Nephron progenitor cell (in vitro differentiated cells): ENCODE data around the gene DHCR7.

Experiments used
- DNase-seq: peaks from one replicate; pipeline ENCODE4 v3.0.0; 2021
- H3K27ac Mint-ChIP-seq: 2 replicates; pipeline ENCODE4 v1.8.0; 2021; ENCODE audit warnings: mild to moderate bottlenecking, moderate library complexity, mixed read lengths
- H3K27me3 Mint-ChIP-seq: 2 replicates; pipeline ENCODE4 v1.8.0; 2021; ENCODE audit warnings: mild to moderate bottlenecking, low read depth, mixed read lengths; ENCODE audit not compliant: poor library complexity
- H3K36me3 Mint-ChIP-seq: 2 replicates; pipeline ENCODE4 v1.8.0; 2021; ENCODE audit warnings: low read depth, mixed read lengths
- H3K4me1 Mint-ChIP-seq: 2 replicates; pipeline ENCODE4 v1.8.0; 2021; ENCODE audit warnings: mixed read lengths
- H3K4me3 Mint-ChIP-seq: 2 replicates; pipeline ENCODE4 v1.8.0; 2021; ENCODE audit warnings: mild to moderate bottlenecking, moderate library complexity, mixed read lengths
- H3K9me3 Mint-ChIP-seq: 2 replicates; pipeline ENCODE4 v1.8.0; 2021; ENCODE audit warnings: mild to moderate bottlenecking, moderate library complexity, mixed read lengths
- CTCF ChIP-seq: fragments of 200-600 bp; sonication (generic); IDR thresholded peaks from 2 replicates; pipeline ENCODE4 v1.5.0; 2021; ENCODE audit warnings: antibody characterized with exemption

The DHCR7 gene

GRCh38 chr11:71490731-71491390 lies 42.7 kb upstream of the DHCR7 start:
- Mint-ChIP-seq H3K9me3 (no peaks in the 10 kb centered on the region), H3K27me3 (peaks cover 2% of the 10 kb centered on the region), H3K36me3 (peaks cover 52% of the 10 kb centered on the region), H3K4me1 (peaks cover 36% of the 10 kb centered on the region), H3K4me3 (no peak overlapping the region), H3K27ac (peak overlapping the region; percentile 40)
- no peak for DNase-seq
- no peak for TF ChIP-seq CTCF

- no peak for DNase-seq
- H3K36me3 Mint-ChIP-seq: peaks cover 52% of the 10 kb centered on the region
Observed at GRCh38 chr11:71490044-71490730, 42.0 kb upstream of the DHCR7 start.

GRCh38 chr11:71489311-71490043 lies 41.3 kb upstream of the DHCR7 start:
- no peak for TF ChIP-seq CTCF
- no peaks in the 10 kb centered on the region for H3K9me3 Mint-ChIP-seq
- peaks cover 51% of the 10 kb centered on the region for H3K36me3 Mint-ChIP-seq
- H3K4me3 Mint-ChIP-seq: no peak overlapping the region
- peaks cover 2% of the 10 kb centered on the region for H3K27me3 Mint-ChIP-seq
- H3K27ac Mint-ChIP-seq: no peak overlapping the region
- DNase-seq: no peak
- H3K4me1 Mint-ChIP-seq: peaks cover 31% of the 10 kb centered on the region

More at GRCh38 chr11:71490044-71490730, 42.0 kb upstream of the DHCR7 start:
- peaks cover 31% of the 10 kb centered on the region for H3K4me1 Mint-ChIP-seq
- H3K27ac Mint-ChIP-seq: no peak overlapping the region
- H3K9me3 Mint-ChIP-seq: no peaks in the 10 kb centered on the region
- no peak for TF ChIP-seq CTCF
- H3K4me3 Mint-ChIP-seq: no peak overlapping the region
- peaks cover 2% of the 10 kb centered on the region for H3K27me3 Mint-ChIP-seq

- no peaks in the 10 kb centered on the region for H3K9me3 Mint-ChIP-seq
- peak overlapping the region; percentile 93 for H3K27ac Mint-ChIP-seq
- peaks cover 2% of the 10 kb centered on the region for H3K27me3 Mint-ChIP-seq
- TF ChIP-seq CTCF: no peak
- H3K4me1 Mint-ChIP-seq: peaks cover 31% of the 10 kb centered on the region
- peak overlapping the region; percentile 54 for H3K4me3 Mint-ChIP-seq
- peaks cover 58% of the 10 kb centered on the region for H3K36me3 Mint-ChIP-seq
- no peak for DNase-seq
Observed at GRCh38 chr11:71488681-71489270, 40.6 kb upstream of the DHCR7 start.

- peaks cover 31% of the 10 kb centered on the region for H3K4me1 Mint-ChIP-seq
- H3K9me3 Mint-ChIP-seq: no peaks in the 10 kb centered on the region
- no peak overlapping the region for H3K4me3 Mint-ChIP-seq
- peaks cover 60% of the 10 kb centered on the region for H3K36me3 Mint-ChIP-seq
- H3K27me3 Mint-ChIP-seq: peaks cover 2% of the 10 kb centered on the region
- TF ChIP-seq CTCF: no peak
- no peak overlapping the region for H3K27ac Mint-ChIP-seq
- no peak for DNase-seq
Observed at GRCh38 chr11:71486320-71486719, 38.1 kb upstream of the DHCR7 start.
